ENCODE results near the gene CHST9.

CHST9 gene

GRCh38 chr18:26925313-26925712, 259.8 kb downstream of the CHST9 start:
- DNase-seq = no peak

- DNase-seq = no peak
These were observed 262.8 kb downstream of the CHST9 start for GRCh38 chr18:26922313-26922712.

- no peak for DNase-seq
These were observed 264.5 kb downstream of the CHST9 start for GRCh38 chr18:26920644-26921043.

GRCh38 chr18:26919627-26920026, 265.5 kb downstream of the CHST9 start:
- DNase-seq = no peak

GRCh38 chr18:26919201-26919600, 265.9 kb downstream of the CHST9 start:
- DNase-seq = no peak

DNA sequence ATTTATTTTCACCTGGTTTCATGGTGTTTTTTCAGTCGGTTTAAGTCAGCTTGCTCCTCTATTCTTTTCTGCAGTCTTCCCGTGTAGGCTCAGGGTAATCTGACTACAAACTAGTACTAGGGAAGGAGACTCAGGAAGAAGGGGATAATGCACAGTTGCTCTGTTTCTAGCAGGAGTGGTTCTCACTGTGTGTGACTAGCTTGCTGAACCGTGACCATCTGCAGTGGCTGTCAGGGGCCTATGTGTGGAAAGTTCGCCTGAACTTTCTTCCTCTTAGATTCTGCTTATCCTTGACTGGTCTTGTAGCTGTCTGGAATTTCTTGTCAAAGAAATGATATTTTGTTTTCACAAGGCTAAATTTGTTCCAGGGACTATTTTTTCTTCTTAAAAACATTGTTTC, 273.3 kb downstream of the CHST9 start:
- DNase-seq = no peak

DNA sequence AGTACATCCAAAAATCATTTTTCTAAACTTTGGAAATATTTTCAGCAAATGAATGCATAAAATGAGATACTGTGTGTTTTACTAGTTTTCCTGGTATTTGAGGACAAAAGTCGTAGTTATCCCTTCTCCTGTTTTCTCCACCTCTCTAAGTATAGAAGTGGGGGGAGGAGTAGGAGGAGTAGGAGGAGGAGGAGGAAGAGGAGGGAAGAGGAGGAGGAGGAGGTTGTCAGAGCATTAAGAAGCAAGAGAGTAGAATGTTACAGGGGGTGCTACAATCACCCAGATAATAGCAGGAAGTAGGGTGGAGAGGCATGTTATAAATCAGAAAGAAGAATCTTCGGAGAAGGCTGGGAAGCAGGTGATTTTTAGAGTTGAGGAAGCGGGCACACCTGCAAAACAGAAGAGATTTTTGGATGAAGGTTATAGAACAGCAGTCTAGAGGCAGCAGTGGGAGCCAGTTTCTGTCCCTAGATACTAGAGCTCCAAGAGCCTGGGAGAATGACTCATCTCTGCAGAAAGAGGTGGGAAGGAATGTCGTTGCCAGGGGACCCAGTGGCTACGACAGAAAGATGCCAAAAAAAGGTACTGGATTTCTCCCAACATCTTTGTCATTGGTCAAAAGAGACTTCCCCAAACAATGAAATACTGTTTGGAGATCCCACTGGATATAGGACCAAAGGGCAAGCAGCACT, 275.4 kb downstream of the CHST9 start:
- DNase-seq = no peak

GRCh38 chr18:26908906-26909305, 276.2 kb downstream of the CHST9 start:
- no peak for DNase-seq

DNA sequence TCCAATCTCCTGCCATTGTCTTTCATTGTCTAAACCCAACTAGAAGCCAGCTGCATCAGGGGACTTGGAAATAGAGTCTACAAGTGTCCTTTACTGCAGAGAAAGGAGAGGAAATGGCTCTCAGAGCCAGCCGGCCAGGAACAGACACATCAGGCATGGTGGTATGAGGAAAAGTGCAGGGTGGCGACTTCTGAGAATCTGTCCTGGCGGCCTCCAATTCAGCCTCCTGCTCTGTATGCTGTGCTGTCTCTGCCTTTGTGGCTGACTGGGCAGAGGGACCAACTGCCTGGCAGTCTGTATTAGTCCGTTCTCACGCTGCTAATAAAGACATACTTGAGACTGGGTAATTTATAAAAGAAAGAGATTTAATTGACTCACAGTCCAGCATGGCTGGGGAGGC, 282.8 kb downstream of the CHST9 start:
- DNase-seq = no peak

GRCh38 chr18:26901020-26901419, 284.1 kb downstream of the CHST9 start:
- DNase-seq = no peak

GRCh38 chr18:26894426-26894825, 290.7 kb downstream of the CHST9 start:
- no peak for DNase-seq

DNA sequence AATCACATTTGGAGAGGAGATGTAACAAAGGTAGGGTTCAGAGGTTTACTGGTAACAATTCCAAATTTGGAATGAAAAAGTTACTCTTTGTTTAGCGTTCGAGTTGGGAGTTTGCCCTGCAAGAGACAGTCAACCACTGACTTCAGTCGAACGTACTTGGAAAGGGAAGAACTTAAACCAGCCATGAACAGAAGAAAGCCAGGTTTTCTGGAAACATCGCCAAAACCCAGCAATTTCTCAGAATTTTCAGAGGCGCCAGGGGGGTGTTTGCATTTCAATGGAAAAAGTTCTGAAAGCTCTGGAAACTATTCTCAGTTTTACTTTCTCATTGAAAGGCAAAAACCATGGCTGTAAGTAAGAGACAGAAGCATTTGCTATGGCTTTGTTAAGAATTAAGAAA, 291.1 kb downstream of the CHST9 start:
- DNase-seq = no peak

- DNase-seq = no peak
These were observed 296.8 kb downstream of the CHST9 start for GRCh38 chr18:26888259-26888658.

- no peak for DNase-seq
These were observed 310.0 kb downstream of the CHST9 start for GRCh38 chr18:26875040-26875654.

DNA sequence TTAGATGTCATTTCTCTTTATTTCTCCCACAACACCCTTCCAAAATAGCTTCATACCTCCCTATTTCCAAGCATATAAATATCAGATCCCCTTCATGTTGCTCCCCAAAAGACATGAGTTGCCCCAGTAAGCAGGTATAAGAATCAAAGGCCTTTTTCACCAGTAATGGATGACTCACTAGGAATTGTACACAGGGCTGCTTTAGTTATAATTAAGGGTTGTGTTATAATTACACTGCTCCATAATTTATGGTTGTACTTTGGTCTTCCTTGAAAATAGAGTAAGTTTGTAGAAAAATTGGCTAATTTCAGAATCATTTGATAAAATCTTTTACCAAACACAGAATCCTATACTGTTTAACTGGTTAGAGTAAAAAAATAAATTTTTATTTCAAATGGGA, 310.8 kb downstream of the CHST9 start:
- DNase-seq = no peak

GRCh38 chr18:26869640-26870039, 315.5 kb downstream of the CHST9 start:
- DNase-seq = no peak

- no peak for DNase-seq
These were observed 316.0 kb downstream of the CHST9 start for GRCh38 chr18:26868968-26869586.

DNA sequence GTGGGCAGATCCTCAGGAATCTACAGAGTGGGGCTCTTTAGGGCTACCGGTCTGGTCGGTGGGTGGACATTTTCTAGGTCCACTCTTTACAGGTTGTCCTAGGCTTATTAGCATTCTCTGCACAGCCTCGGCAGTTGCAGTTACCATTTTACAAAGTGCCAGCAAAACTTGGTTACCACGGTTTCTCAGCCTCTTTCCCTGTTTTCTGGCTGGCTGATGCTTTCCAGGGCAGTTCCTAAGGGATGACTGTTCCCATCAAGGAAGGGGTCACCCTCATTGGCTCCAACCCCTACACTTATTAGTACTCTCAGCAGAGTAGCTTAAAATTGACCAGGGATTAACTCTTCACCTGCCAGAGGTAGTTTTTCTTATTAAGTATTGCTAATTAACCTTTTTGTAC, 317.6 kb downstream of the CHST9 start:
- no peak for DNase-seq

GRCh38 chr18:26865557-26865956, 319.6 kb downstream of the CHST9 start, which contains the start of gene AQP4:
TSS of gene AQP4 (minus strand) at chr18:26865707. CDS start at chr18:26865689, 18 bp downstream.
- DNase-seq = no peak

- no peak for DNase-seq
These were observed 320.4 kb downstream of the CHST9 start for GRCh38 chr18:26864658-26865057.

- DNase-seq = no peak
These were observed 321.1 kb downstream of the CHST9 start for GRCh38 chr18:26863921-26864497.

DNA sequence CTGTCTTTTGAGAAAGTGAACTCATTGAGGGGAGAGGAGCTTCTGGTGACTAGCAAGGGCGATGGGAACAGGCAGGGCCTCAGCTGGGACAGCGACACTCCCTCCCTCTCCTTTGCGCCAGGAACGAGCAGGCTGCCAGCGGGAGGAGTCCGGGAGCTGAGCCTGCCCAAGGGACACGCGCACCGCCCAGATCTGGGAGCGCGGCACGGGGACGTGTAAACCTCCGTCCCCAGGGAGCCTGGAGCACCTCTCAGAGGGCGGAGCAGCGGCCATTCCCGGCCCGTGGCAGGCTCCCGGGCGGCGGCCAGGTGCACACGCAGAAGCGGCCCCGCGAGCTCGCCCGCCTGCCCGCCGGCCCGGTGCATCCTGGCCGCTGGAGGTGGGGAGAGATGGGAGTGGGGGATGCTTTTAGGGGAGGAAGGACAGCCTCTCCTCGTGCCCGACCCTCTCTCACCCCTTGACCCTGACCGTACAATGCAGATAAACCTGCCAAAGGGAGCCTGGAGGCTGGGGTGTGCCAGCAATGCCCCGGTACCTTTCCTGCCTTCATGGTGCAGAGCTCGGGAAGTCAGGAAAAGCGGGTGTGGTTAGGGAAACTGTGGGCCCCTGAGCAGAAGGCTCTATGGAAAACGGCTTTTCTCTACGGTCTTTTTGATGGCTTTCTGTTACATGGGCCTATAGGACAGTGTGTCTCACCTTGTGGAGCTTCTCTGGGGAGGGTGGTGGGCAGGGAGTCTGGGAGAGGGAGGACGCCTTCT, 321.8 kb downstream of the CHST9 start:
- peak; percentile 39 for DNase-seq

- no peak for DNase-seq
These were observed 323.0 kb downstream of the CHST9 start for GRCh38 chr18:26862084-26862483.
